ENCODE results near the gene ABI2.
"Not testable (repeated sequence)": the region's sequence is repeated elsewhere in the genome, so short reads cannot be mapped to it uniquely, and the experiment has no call there.

Gene ABI2

GRCh38 chr2:203361922-203362321 lies 33.7 kb downstream of the ABI2 start:
- no peak overlapping the region for H3K4me2 ChIP-seq (ENCODE audit: low read depth, low read length)
- no peaks in the 10 kb centered on the region for H4K20me1 ChIP-seq (ENCODE audit: insufficient read depth, low read length)
- H3K36me3 ChIP-seq (replicated peaks; ENCODE audit: insufficient read depth, low read length), result no peaks in the 10 kb centered on the region
- no peak overlapping the region for H3K9ac ChIP-seq (ENCODE audit: low read length)
- H3K9me2 ChIP-seq (replicated peaks; ENCODE audit: insufficient read depth, low read length), result no peaks in the 10 kb centered on the region
- 0 out of 2 replicates have a peak, but pooled peaks cover 14% of the 10 kb centered on the region for H3K4me1 ChIP-seq (ENCODE audit: low read length)
- no peak overlapping the region for H3K4me3 ChIP-seq (ENCODE audit: low read length)
- DNase-seq, result no peak
- H3F3A ChIP-seq (ENCODE audit: insufficient read depth, low read length), result no peaks in the 10 kb centered on the region
- no peak overlapping the region for H2AFZ ChIP-seq (ENCODE audit: low read length)
- no peaks in the 10 kb centered on the region for H3K27me3 ChIP-seq (replicated peaks; ENCODE audit: insufficient read depth, low read length)
- H3K27ac ChIP-seq (ENCODE audit: low read length), result no peak overlapping the region
- no peak for TF ChIP-seq CTCF (IDR thresholded peaks at IDR 0.05; ENCODE audit: low read length)
- no peak for TF ChIP-seq EZH2 (optimal IDR thresholded peaks at IDR 0.05; ENCODE audit: low read depth, low read length)
- TF ChIP-seq EZH2phosphoT487 (IDR thresholded peaks at IDR 0.05; ENCODE audit: low read length), result no peak
- no peaks in the 10 kb centered on the region for H3K79me2 ChIP-seq (ENCODE audit: low read length)
- H3K9me3 ChIP-seq (replicated peaks; ENCODE audit: insufficient read depth, low read length), result no peaks in the 10 kb centered on the region

- no peak overlapping the region for H3K4me2 ChIP-seq (ENCODE audit: low read depth, low read length)
- no peak overlapping the region for H3K4me3 ChIP-seq (ENCODE audit: low read length)
- no peak overlapping the region for H3K27ac ChIP-seq (ENCODE audit: low read length)
- no peaks in the 10 kb centered on the region for H3K27me3 ChIP-seq (replicated peaks; ENCODE audit: insufficient read depth, low read length)
- DNase-seq, result no peak
- H3K4me1 ChIP-seq (ENCODE audit: low read length), result no peaks in the 10 kb centered on the region
- H3K9me2 ChIP-seq (replicated peaks; ENCODE audit: insufficient read depth, low read length), result no peaks in the 10 kb centered on the region
- H3F3A ChIP-seq (ENCODE audit: insufficient read depth, low read length), result no peaks in the 10 kb centered on the region
- no peaks in the 10 kb centered on the region for H3K9me3 ChIP-seq (replicated peaks; ENCODE audit: insufficient read depth, low read length)
- H4K20me1 ChIP-seq (ENCODE audit: insufficient read depth, low read length), result no peaks in the 10 kb centered on the region
- H3K9ac ChIP-seq (ENCODE audit: low read length), result no peak overlapping the region
- H3K79me2 ChIP-seq (ENCODE audit: low read length), result no peaks in the 10 kb centered on the region
- no peak overlapping the region for H2AFZ ChIP-seq (ENCODE audit: low read length)
- no peaks in the 10 kb centered on the region for H3K36me3 ChIP-seq (replicated peaks; ENCODE audit: insufficient read depth, low read length)
- TF ChIP-seq CTCF (IDR thresholded peaks at IDR 0.05; ENCODE audit: low read length) (no peak), EZH2phosphoT487 (IDR thresholded peaks at IDR 0.05; ENCODE audit: low read length) (no peak)
Observed at GRCh38 chr2:203366639-203367466, 38.7 kb downstream of the ABI2 start.

GRCh38 chr2:203372706-203373105 lies 44.5 kb downstream of the ABI2 start:
- not testable (repeated sequence) for H3K79me2 ChIP-seq (ENCODE audit: low read length); H3K4me3 ChIP-seq (ENCODE audit: low read length); H3F3A ChIP-seq (ENCODE audit: insufficient read depth, low read length); H4K20me1 ChIP-seq (ENCODE audit: insufficient read depth, low read length); H3K27ac ChIP-seq (ENCODE audit: low read length); H2AFZ ChIP-seq (ENCODE audit: low read length); H3K9me3 ChIP-seq (replicated peaks; ENCODE audit: insufficient read depth, low read length); H3K27me3 ChIP-seq (replicated peaks; ENCODE audit: insufficient read depth, low read length); DNase-seq; H3K9ac ChIP-seq (ENCODE audit: low read length); H3K4me2 ChIP-seq (ENCODE audit: low read depth, low read length); H3K4me1 ChIP-seq (ENCODE audit: low read length); H3K36me3 ChIP-seq (replicated peaks; ENCODE audit: insufficient read depth, low read length); H3K9me2 ChIP-seq (replicated peaks; ENCODE audit: insufficient read depth, low read length)

- H2AFZ ChIP-seq (ENCODE audit: low read length), result no peak overlapping the region
- H3K9me2 ChIP-seq (replicated peaks; ENCODE audit: insufficient read depth, low read length), result no peaks in the 10 kb centered on the region
- H3K4me1 ChIP-seq (ENCODE audit: low read length), result no peaks in the 10 kb centered on the region
- no peak for DNase-seq
- no peaks in the 10 kb centered on the region for H3K36me3 ChIP-seq (replicated peaks; ENCODE audit: insufficient read depth, low read length)
- no peak overlapping the region for H3K4me2 ChIP-seq (ENCODE audit: low read depth, low read length)
- TF ChIP-seq EZH2phosphoT487 (IDR thresholded peaks at IDR 0.05; ENCODE audit: low read length) (no peak), CTCF (IDR thresholded peaks at IDR 0.05; ENCODE audit: low read length) (no peak), EZH2 (optimal IDR thresholded peaks at IDR 0.05; ENCODE audit: low read depth, low read length) (no peak)
- H3K79me2 ChIP-seq (ENCODE audit: low read length), result no peaks in the 10 kb centered on the region
- H3K9me3 ChIP-seq (replicated peaks; ENCODE audit: insufficient read depth, low read length), result no peaks in the 10 kb centered on the region
- H3F3A ChIP-seq (ENCODE audit: insufficient read depth, low read length), result no peaks in the 10 kb centered on the region; the same call in 1 of the 2 replicates
- H4K20me1 ChIP-seq (ENCODE audit: insufficient read depth, low read length), result no peaks in the 10 kb centered on the region
- H3K27me3 ChIP-seq (replicated peaks; ENCODE audit: insufficient read depth, low read length), result no peaks in the 10 kb centered on the region
- H3K9ac ChIP-seq (ENCODE audit: low read length), result no peak overlapping the region
- H3K4me3 ChIP-seq (ENCODE audit: low read length), result no peak overlapping the region
- H3K27ac ChIP-seq (ENCODE audit: low read length), result no peak overlapping the region
Observed at GRCh38 chr2:203376173-203376572, 48.0 kb downstream of the ABI2 start.

All from MM.1S (cell line).